ENCODE data around the gene SIM2. TPM values are rescaled to one million over a fixed set of nuclear protein-coding genes. Genes with fewer than 3 reads are reported as not detected.

SIM2 gene
- polyA plus RNA-seq, 1 donor from 2014 or later = not detected

GRCh38 chr21:36727866-36728265, 29.0 kb downstream of the SIM2 start:
- no peak overlapping the region for H2AFZ ChIP-seq (ENCODE audit: low read depth, low read length)
- no peaks in the 10 kb centered on the region for H3K9me2 ChIP-seq (ENCODE audit: insufficient read depth, low read length)

GRCh38 chr21:36728371-36729111, 29.6 kb downstream of the SIM2 start:
- Histone ChIP-seq H3K27ac (ENCODE audit: low read length) (no peak overlapping the region), H3K9me2 (ENCODE audit: insufficient read depth, low read length) (no peaks in the 10 kb centered on the region), H3K4me3 (ENCODE audit: low read length) (no peak overlapping the region), H3F3A (ENCODE audit: insufficient read depth, low read length, poor library complexity, severe bottlenecking) (no peaks in the 10 kb centered on the region), H3K4me2 (ENCODE audit: low read length) (no peak overlapping the region), H3K9ac (ENCODE audit: low read length) (no peak overlapping the region), H3K79me2 (replicated peaks; ENCODE audit: insufficient read depth, low read length) (no peaks in the 10 kb centered on the region), H3K36me3 (ENCODE audit: insufficient read depth, low read length) (no peaks in the 10 kb centered on the region), H3K27me3 (ENCODE audit: insufficient read depth, low read depth, low read length) (no peaks in the 10 kb centered on the region), H2AFZ (ENCODE audit: low read depth, low read length) (no peak overlapping the region), H4K20me1 (ENCODE audit: insufficient read depth) (no peaks in the 10 kb centered on the region), H3K9me3 (ENCODE audit: low read length) (no peaks in the 10 kb centered on the region)
- TF ChIP-seq POLR2AphosphoS5 (IDR thresholded peaks at IDR 0.05) (no peak), SMC3 (conservative IDR thresholded peaks at IDR 0.05; ENCODE audit: poor library complexity) (no peak), EZH2 (IDR thresholded peaks at IDR 0.05; ENCODE audit: borderline replicate concordance, insufficient read depth, low read length, poor library complexity, severe bottlenecking) (no peak), REST (IDR thresholded peaks at IDR 0.05; ENCODE audit: borderline replicate concordance) (no peak), CTCF (IDR thresholded peaks at IDR 0.05; ENCODE audit: poor library complexity, severe bottlenecking) (no peak)

More at GRCh38 chr21:36727866-36728265, 29.0 kb downstream of the SIM2 start:
- Histone ChIP-seq H3K36me3 (ENCODE audit: insufficient read depth, low read length) (no peaks in the 10 kb centered on the region), H3K4me3 (ENCODE audit: low read length) (no peak overlapping the region), H4K20me1 (ENCODE audit: insufficient read depth) (no peaks in the 10 kb centered on the region), H3K9me3 (ENCODE audit: low read length) (no peaks in the 10 kb centered on the region), H3K4me2 (ENCODE audit: low read length) (no peak overlapping the region), H3K27ac (ENCODE audit: low read length) (no peak overlapping the region), H3K27me3 (ENCODE audit: insufficient read depth, low read depth, low read length) (no peaks in the 10 kb centered on the region), H3K9ac (ENCODE audit: low read length) (no peak overlapping the region), H3K79me2 (replicated peaks; ENCODE audit: insufficient read depth, low read length) (no peaks in the 10 kb centered on the region), H3F3A (ENCODE audit: insufficient read depth, low read length, poor library complexity, severe bottlenecking) (no peaks in the 10 kb centered on the region)
- TF ChIP-seq CTCF (IDR thresholded peaks at IDR 0.05; ENCODE audit: poor library complexity, severe bottlenecking) = no peak
- no peak for TF ChIP-seq EZH2 (IDR thresholded peaks at IDR 0.05; ENCODE audit: borderline replicate concordance, insufficient read depth, low read length, poor library complexity, severe bottlenecking)
- TF ChIP-seq EP300 (conservative IDR thresholded peaks at IDR 0.05; ENCODE audit: poor library complexity, severe bottlenecking) = no peak
- TF ChIP-seq SMC3 (conservative IDR thresholded peaks at IDR 0.05; ENCODE audit: poor library complexity) = no peak
- TF ChIP-seq REST (IDR thresholded peaks at IDR 0.05; ENCODE audit: borderline replicate concordance) = no peak
- TF ChIP-seq RAD21 (conservative IDR thresholded peaks at IDR 0.05) = no peak
- TF ChIP-seq TAF1 (IDR thresholded peaks at IDR 0.05; ENCODE audit: low read depth) = no peak
